Pancreas (tissue), 10 donors: Measurements from ENCODE around the gene MYLK4. TPM values are rescaled to one million over a fixed set of nuclear protein-coding genes. Genes with fewer than 3 reads are reported as not detected.

ENCODE experiments used
- ATAC-seq, 4 donors: fragments of 200-7000 bp; cut with Tn5 transposase; one replicate each; pipeline versions ENCODE4 v1.8.0 to v1.9.1; 2020; ENCODE audit warnings: mild to moderate bottlenecking in 4 of 4, moderate library complexity in 4 of 4
- DNase-seq, 6 donors: peaks; one replicate each; pipeline ENCODE4 v3.0.0-alpha.2; 2020
- FAIRE-seq: peaks from 2 replicates; lab custom pipeline; 2012; peaks lifted over from hg19 to GRCh38; lab: Jason Lieb, UNC
- H3K27ac ChIP-seq, 4 donors: fragments of 200-600 bp; sonication (generic); 1 replicate in 3 of 4; 2 replicates in 1 of 4; pipeline versions ENCODE4 v1.5.0 to v1.8.0; 2020
- H3K27me3 ChIP-seq, 4 donors: fragments of 200-600 bp; one replicate each; pipeline ENCODE4 v1.8.0; 2021
- H3K36me3 ChIP-seq, 3 donors: fragments of 200-600 bp; sonication (generic) in 1 of 3; one replicate each; pipeline versions ENCODE4 v1.5.0 to v1.8.0; 2020 to 2021
- H3K4me1 ChIP-seq, 3 donors: fragments of 200-600 bp; one replicate each; pipeline ENCODE4 v1.8.0; 2021
- H3K4me3 ChIP-seq, 4 donors: fragments of 200-600 bp; sonication (generic) in 2 of 4; one replicate each; pipeline versions ENCODE4 v1.5.0 to v1.8.0; 2020 to 2021
- H3K9me3 ChIP-seq, 4 donors: fragments of 200-600 bp; one replicate each; pipeline ENCODE4 v1.8.0; 2021
- WGBS, 2 donors: extraction: QIAGEN DNeasy Blood & Tissue Kit; methylation state at CpG; one replicate each; pipeline ENCODE4 v1.1.7; 2013; 5-methylcytosine and 5-hydroxymethylcytosine counted together
- intact Hi-C, 3 donors: fragments of 100-400 bp; cut with DNase I; formaldehyde crosslinking; loops; one replicate each; pipeline versions ENCODE4 v1.11.1 to v1.14.2; 2022
- polyA plus RNA-seq, 2 donors: library from polyadenylated mRNA; stranded (reverse); fragments of 200-250 nt; gene quantifications; one replicate each; pipeline ENCODE4 v1.2.3, GENCODE V29; 2013
- total RNA-seq, 6 donors: library from RNA; stranded (reverse); fragmentation: NEBNext Ultra II Directional in 4 of 6; extraction: Animal tissue kit (Norgen Biotek cat#: 25700) in 4 of 6; gene quantifications; one replicate each; pipeline versions ENCODE4 v1.2.1 to v1.2.4, GENCODE V29; 2021 to 2023
- TF ChIP-seq, protein P1 (sequence below), 4 donors: fragments of 200-600 bp; sonication (generic) in 3 of 4; IDR thresholded peaks; one replicate each; pipeline versions ENCODE4 v1.5.0 to v1.8.0; 2021; ENCODE audit warnings: antibody characterized with exemption in 4 of 4
- donor health status: healthy with polysubstance abuse.
- donor health status: DM: no; HTN: no; CAD: no; lungs with moderate emphysema.
- donor health status: DM: no; HTN: no; CAD: no.
- donor health status: control.
- donor health status: control.
- donor health status: Bipolar disorder and iron deficiency.
- donor health status: DM: yes; HTN: yes; CAD: no.
- donor health status: DM: no; HTN: no; CAD: no.
- donor health status: DM: no; HTN: no; CAD: no.
- donor health status: DM: yes; HTN: yes; CAD: no.

The MYLK4 gene
- total and polyA plus RNA-seq, 8 donors = 0.27 to 1.0 (median 0.41) TPM

DNA sequence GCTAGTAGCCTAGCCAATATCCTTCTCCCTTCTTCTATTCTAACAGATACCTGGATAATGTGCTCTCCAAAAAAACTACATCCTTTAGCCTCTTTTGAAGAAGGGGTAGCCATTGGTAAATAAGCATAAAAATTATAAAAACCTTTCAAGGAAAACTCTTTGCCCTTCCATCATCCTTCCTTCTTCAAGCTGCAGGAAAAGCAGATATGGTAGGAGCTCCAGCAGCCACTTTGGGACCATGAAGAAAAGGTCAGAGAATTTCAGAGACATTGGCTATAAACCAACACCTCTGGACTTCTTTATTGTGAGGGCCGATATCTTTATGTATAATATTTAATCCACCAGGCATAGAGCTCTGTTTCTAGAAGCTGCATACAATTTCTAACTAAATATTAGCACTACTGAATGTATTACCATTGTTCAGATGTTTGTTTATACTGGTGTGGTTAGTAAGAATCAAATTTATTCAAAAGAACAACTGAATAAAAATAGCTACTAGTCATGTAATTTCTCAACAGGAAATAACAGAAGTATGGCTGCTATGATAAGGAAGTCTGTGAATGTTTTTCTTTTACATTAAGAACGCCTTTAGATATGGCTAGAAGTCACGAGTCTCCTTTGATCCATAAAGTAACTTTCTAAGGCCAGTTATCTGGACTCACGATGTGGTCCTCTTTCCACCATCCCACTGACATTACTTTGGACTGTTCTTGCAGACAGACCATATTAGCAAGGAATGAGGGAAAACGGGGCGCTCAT, 32.2 kb downstream of the MYLK4 start:
- Histone ChIP-seq H3K4me3 (no peak overlapping the region), H3K4me1 (no peaks in the 10 kb centered on the region), H3K9me3 (no peaks in the 10 kb centered on the region), H3K27me3 (no peaks in the 10 kb centered on the region), H3K36me3 (no peaks in the 10 kb centered on the region), H3K27ac (no peak overlapping the region)
- no peak for ATAC-seq
- intact Hi-C loops = no loop called here
- no peak for FAIRE-seq
- TF ChIP-seq, protein P1, sequence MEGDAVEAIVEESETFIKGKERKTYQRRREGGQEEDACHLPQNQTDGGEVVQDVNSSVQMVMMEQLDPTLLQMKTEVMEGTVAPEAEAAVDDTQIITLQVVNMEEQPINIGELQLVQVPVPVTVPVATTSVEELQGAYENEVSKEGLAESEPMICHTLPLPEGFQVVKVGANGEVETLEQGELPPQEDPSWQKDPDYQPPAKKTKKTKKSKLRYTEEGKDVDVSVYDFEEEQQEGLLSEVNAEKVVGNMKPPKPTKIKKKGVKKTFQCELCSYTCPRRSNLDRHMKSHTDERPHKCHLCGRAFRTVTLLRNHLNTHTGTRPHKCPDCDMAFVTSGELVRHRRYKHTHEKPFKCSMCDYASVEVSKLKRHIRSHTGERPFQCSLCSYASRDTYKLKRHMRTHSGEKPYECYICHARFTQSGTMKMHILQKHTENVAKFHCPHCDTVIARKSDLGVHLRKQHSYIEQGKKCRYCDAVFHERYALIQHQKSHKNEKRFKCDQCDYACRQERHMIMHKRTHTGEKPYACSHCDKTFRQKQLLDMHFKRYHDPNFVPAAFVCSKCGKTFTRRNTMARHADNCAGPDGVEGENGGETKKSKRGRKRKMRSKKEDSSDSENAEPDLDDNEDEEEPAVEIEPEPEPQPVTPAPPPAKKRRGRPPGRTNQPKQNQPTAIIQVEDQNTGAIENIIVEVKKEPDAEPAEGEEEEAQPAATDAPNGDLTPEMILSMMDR (IDR thresholded peaks at IDR 0.05) = no peak
- 79 to 80% methylated on average over 6 of the region's 6 CpGs for WGBS, 2 donors
- no peak for DNase-seq

DNA sequence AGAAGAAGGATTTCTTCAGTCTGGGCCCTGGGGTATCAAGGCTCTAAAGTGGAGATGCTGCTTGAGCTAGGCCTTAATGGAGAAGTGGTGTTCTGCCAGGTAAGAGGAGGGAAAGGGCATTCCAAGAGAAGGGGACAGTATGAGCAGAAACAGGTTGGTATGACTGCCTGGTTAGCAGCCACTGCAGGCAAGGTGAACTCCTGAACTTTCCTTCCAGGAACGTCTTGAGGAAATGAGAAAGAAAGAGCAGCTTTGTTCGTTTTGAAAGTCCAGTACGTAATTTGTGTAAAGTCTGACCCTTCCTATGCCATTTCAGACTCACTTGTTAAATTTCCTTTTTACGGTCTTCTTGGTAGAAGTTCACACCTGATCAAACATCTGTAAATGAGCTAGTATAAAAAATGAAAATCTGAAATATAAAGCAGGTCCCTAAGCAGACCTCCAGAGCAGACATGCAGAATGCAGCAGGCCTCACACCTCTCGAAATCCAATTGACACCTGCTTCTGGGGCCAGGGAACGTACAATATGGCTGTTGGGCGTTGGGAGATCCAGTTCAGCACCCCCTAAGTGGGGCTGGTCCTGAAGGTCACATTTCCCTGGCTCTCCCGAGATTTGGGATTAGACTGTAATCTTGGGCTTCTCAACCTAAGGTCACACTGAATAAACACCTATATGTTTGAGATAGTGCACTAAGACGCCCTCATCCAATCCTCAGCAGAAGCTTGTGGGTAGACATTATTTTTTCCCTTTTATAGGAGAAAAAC, 33.6 kb downstream of the MYLK4 start:
- ATAC-seq (no peak), FAIRE-seq (no peak), DNase-seq (no peak)
- H3K4me1 ChIP-seq = no peaks in the 10 kb centered on the region
- no peaks in the 10 kb centered on the region for H3K9me3 ChIP-seq
- TF ChIP-seq, protein P1 (IDR thresholded peaks at IDR 0.05) = no peak
- H3K27me3 ChIP-seq = no peaks in the 10 kb centered on the region
- 74 to 77% methylated on average over 9 of the region's 9 CpGs for WGBS, 2 donors
- no peak overlapping the region for H3K4me3 ChIP-seq
- no peak overlapping the region for H3K27ac ChIP-seq
- no peaks in the 10 kb centered on the region for H3K36me3 ChIP-seq
- intact Hi-C loops = no loop called here

DNA sequence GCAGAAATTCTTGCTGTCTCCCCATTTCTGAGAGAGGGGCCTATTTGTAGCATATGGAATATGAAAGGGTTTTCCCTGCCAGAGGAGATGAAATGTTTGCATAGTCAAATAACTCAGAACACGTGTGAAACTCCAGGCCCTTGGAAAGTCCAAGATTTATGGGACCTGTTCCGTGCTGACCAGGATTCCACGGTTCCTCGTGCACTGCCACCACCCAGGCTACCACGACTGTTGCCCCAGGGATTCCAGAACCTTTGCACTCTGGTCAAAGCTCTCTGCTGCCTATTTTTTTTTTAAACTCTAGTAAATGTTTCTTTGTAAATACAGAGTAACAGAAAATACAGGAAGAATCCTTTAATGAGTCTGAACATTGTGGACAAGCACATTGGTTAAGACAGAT, 35.0 kb downstream of the MYLK4 start:
- ATAC-seq (no peak), FAIRE-seq (no peak), DNase-seq (no peak)
- TF ChIP-seq, protein P1 (IDR thresholded peaks at IDR 0.05) = no peak
- Histone ChIP-seq H3K27me3 (no peaks in the 10 kb centered on the region), H3K27ac (no peak overlapping the region), H3K9me3 (no peaks in the 10 kb centered on the region), H3K4me1 (no peaks in the 10 kb centered on the region), H3K4me3 (no peak overlapping the region), H3K36me3 (no peaks in the 10 kb centered on the region)
- WGBS, 2 donors = 78 to 82% methylated on average over 5 of the region's 5 CpGs
- intact Hi-C loops = no loop called here

DNA sequence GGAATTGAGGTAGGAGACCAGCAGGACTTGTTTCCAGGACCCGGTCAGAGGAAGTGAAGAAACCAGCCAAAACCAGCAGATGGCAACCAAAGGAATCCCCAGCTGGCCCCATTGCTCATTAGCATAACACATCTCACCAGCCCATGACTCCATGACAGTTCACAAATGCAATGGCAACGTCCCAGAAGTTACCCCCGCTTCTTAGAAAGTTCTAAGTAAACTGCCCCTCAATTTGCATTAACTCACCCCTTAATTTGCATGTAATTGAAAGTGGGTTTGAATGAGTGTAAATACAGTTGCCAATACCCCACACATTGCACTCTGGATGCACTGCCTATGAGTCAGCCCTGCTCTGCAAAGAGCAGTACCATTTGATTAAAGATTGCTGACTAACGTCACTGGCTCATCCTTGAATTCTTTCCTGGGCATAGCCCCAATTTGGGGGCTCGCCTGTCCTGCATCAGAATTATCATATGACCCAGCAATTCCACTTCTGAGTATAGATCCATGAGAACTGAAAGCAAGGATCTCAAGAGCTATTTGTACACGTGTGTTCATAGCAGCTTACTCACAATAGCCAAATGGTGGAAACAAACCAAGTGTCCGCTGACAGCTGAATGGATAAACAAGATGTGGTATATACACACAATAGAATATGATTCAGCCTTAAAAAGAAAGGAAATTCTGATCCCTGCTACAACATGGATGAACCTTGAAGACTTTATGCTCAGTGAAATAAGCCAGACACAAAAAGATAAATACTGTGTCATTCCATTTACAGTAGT, 36.4 kb downstream of the MYLK4 start:
- ATAC-seq (no peak), FAIRE-seq (no peak), DNase-seq (no peak)
- H3K27me3 ChIP-seq = no peaks in the 10 kb centered on the region
- intact Hi-C loops = no loop called here
- TF ChIP-seq, protein P1 (IDR thresholded peaks at IDR 0.05) = no peak
- no peaks in the 10 kb centered on the region for H3K36me3 ChIP-seq
- no peaks in the 10 kb centered on the region for H3K4me1 ChIP-seq
- H3K4me3 ChIP-seq = no peak overlapping the region
- 76 to 80% methylated on average over 7 of the region's 7 CpGs for WGBS, 2 donors
- no peak overlapping the region for H3K27ac ChIP-seq
- no peaks in the 10 kb centered on the region for H3K9me3 ChIP-seq
